HepG2 (cell line): Measurements from ENCODE around the gene HERC6.

Source experiments
- ELF1 ChIP-seq: sonication (generic); formaldehyde crosslinking; IDR thresholded peaks from 2 replicates; pipeline ENCODE4 v1.4.0; 2020; ENCODE audit warnings: missing genetic modification reagents
- ELF4 ChIP-seq: sonication (generic); formaldehyde crosslinking; IDR thresholded peaks from 2 replicates; pipeline ENCODE4 v1.5.0; 2020; ENCODE audit warnings: missing genetic modification reagents, mild to moderate bottlenecking, moderate library complexity, borderline replicate concordance
- EZH2 ChIP-seq: conservative IDR thresholded peaks from 2 replicates; pipeline ENCODE4 v1.6.1; 2012; ENCODE audit warnings: mild to moderate bottlenecking, low read depth, low read length, moderate library complexity
- IRF1 ChIP-seq: sonication (generic); formaldehyde crosslinking; IDR thresholded peaks from 2 replicates; pipeline ENCODE4 v1.4.0; 2020; ENCODE audit warnings: low read depth, mild to moderate bottlenecking, missing genetic modification reagents
- MXI1 ChIP-seq: IDR thresholded peaks from 3 replicates; pipeline ENCODE4 v1.6.1; 2012; ENCODE audit warnings: low read depth, low read length, inconsistent platforms, borderline replicate concordance
- PTBP1 ChIP-seq: fragments of 200-400 bp; formaldehyde crosslinking; IDR thresholded peaks from 2 replicates; pipeline ENCODE4 v1.6.1; 2018; ENCODE audit warnings: low read length, low read depth; ENCODE audit not compliant: poor library complexity, severe bottlenecking
- SNRNP70 ChIP-seq: fragments of 200-400 bp; formaldehyde crosslinking; IDR thresholded peaks from 2 replicates; pipeline ENCODE4 v1.6.1; 2017; ENCODE audit warnings: mild to moderate bottlenecking, low read depth, low read length, moderate library complexity
- SP1 ChIP-seq, 2 experiments: fragments of 450-650 bp in 1 of 2; sonication (generic) in 1 of 2; formaldehyde crosslinking in 1 of 2; IDR thresholded peaks; 2 replicates each; pipeline versions ENCODE4 v1.4.0 to v1.6.1; 2016 to 2020; ENCODE audit warnings: missing genetic modification reagents in 1 of 2
- USF2 ChIP-seq, 2 experiments: sonication (generic) in 1 of 2; formaldehyde crosslinking in 1 of 2; IDR thresholded peaks; 2 replicates each; pipeline versions ENCODE4 v1.5.1 to v1.6.1; 2011 to 2020; ENCODE audit warnings: borderline replicate concordance in 1 of 2, low read depth in 1 of 2, low read length in 1 of 2, mild to moderate bottlenecking in 1 of 2, missing genetic modification reagents in 1 of 2, moderate library complexity in 1 of 2
- ZBTB1 ChIP-seq: sonication (generic); formaldehyde crosslinking; IDR thresholded peaks from 2 replicates; pipeline ENCODE4 v1.4.0; 2020; ENCODE audit warnings: missing genetic modification reagents, borderline replicate concordance
- ZNF24 ChIP-seq: fragments of 450-650 bp; IDR thresholded peaks from 2 replicates; pipeline ENCODE4 v1.6.1; 2017; ENCODE audit warnings: antibody characterized with exemption, mild to moderate bottlenecking
- TF ChIP-seq, protein P1 (sequence below): sonication (generic); formaldehyde crosslinking; IDR thresholded peaks from 2 replicates; pipeline ENCODE4 v1.4.0; 2020; ENCODE audit warnings: mild to moderate bottlenecking, low read depth, missing genetic modification reagents

DNA sequence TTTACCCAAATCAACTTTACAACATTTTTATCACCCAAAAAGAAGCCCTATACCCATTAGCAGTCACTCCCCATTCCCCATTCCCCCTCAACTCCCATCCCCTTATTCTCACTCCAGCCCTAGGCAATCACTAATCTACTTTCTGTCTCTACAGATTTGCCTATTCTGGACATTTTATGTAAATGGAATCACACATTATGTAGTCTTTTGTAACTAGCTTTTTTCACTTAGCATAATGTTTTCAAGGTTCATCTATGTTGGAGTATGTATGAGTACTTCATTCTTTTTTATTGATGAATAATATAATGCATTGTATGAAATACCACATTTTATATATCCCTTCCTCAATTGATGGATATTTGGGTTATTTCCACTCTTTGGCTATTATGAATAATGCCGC lies 42.2 kb downstream of the HERC6 start:
- TF ChIP-seq EZH2 = no peak
- TF ChIP-seq ZBTB1 (CRISPR knock-in tag) = no peak
- no peak for TF ChIP-seq SP1 (IDR thresholded peaks at IDR 0.05)
- TF ChIP-seq SP1 (CRISPR knock-in tag; IDR thresholded peaks at IDR 0.05) = no peak
- TF ChIP-seq PTBP1 = no peak
- no peak for TF ChIP-seq USF2 (IDR thresholded peaks at IDR 0.05; ENCODE audit: low read depth, low read length)
- no peak for TF ChIP-seq USF2 (CRISPR knock-in tag; IDR thresholded peaks at IDR 0.05; ENCODE audit: borderline replicate concordance)
- no peak for TF ChIP-seq ELF4 (CRISPR knock-in tag)
- TF ChIP-seq, protein P1, sequence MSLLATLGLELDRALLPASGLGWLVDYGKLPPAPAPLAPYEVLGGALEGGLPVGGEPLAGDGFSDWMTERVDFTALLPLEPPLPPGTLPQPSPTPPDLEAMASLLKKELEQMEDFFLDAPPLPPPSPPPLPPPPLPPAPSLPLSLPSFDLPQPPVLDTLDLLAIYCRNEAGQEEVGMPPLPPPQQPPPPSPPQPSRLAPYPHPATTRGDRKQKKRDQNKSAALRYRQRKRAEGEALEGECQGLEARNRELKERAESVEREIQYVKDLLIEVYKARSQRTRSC (CRISPR knock-in tag) = no peak
- TF ChIP-seq SNRNP70 = no peak
- TF ChIP-seq IRF1 (CRISPR knock-in tag) = no peak
- no peak for TF ChIP-seq ZNF24
- TF ChIP-seq MXI1 = no peak
- no peak for TF ChIP-seq ELF1 (CRISPR knock-in tag)
